ENCODE results near the gene SYNPO2. TPM values are rescaled to one million over a fixed set of nuclear protein-coding genes. Genes with fewer than 3 reads are reported as not detected.

SYNPO2 gene
- total and polyA plus RNA-seq, 10 of the 15 experiments (the other 5 are each of a cell fraction or from before 2014, with no cell fraction given), result 0.04 to 0.34 (median 0.28) TPM

- no peak for TF ChIP-seq ATF2 (IDR thresholded peaks at IDR 0.05; ENCODE audit: low read length)
- TF ChIP-seq IKZF1 (conservative IDR thresholded peaks at IDR 0.05), result no peak
- no peak for TF ChIP-seq EZH2 (IDR thresholded peaks at IDR 0.05; ENCODE audit: borderline replicate concordance, control insufficient read depth, low read depth, low read length)
- TF ChIP-seq CHD4 (IDR thresholded peaks at IDR 0.05), result no peak
- no peak for TF ChIP-seq ZZZ3 (IDR thresholded peaks at IDR 0.05; ENCODE audit: control insufficient read depth, insufficient read length, low read depth)
- no peak for TF ChIP-seq MEF2A (IDR thresholded peaks at IDR 0.05; ENCODE audit: insufficient read depth, low read depth, low read length)
- no peak for TF ChIP-seq ASH2L (IDR thresholded peaks at IDR 0.05; ENCODE audit: borderline replicate concordance, low read depth)
- no peak for TF ChIP-seq MYC (IDR thresholded peaks at IDR 0.05; ENCODE audit: insufficient read depth, insufficient read length, insufficient replicate concordance, low read length, severe bottlenecking)
- TF ChIP-seq SREBF2 (IDR thresholded peaks at IDR 0.05; ENCODE audit: low read length), result no peak
- no peak for TF ChIP-seq SIX5 (IDR thresholded peaks at IDR 0.05; ENCODE audit: low read depth, low read length, severe bottlenecking)
- no peak for TF ChIP-seq SUZ12 (IDR thresholded peaks at IDR 0.05; ENCODE audit: unreplicated experiment)
- TF ChIP-seq EGR1 (IDR thresholded peaks at IDR 0.05; ENCODE audit: borderline replicate concordance in 1 of 2, low read depth in 2 of 2, low read length in 2 of 2), result no peak
- intact Hi-C loops (cut with micrococcal nuclease; ENCODE audit: unreplicated experiment), result no loop called here
- no peaks in the 10 kb centered on the region for H3K36me3 ChIP-seq (ENCODE audit: control insufficient read depth in 2 of 2, insufficient read depth in 2 of 2, low read length in 1 of 2)
- CTCF ChIA-PET, result interaction anchor here (4.1 kb wide), 1 partner anchor 94 kb away, joined by 57 read pairs; no protein-coding TSS in a partner anchor
- RAD21 ChIA-PET (ENCODE audit: unreplicated experiment), result no interaction called here
- H3K9ac ChIP-seq (ENCODE audit: control insufficient read depth, insufficient read depth, low read length), result no peak overlapping the region
- ATAC-seq (no peak), DNase-seq (ENCODE audit: low read depth, low spot score) (no peak), FAIRE-seq (peak; percentile 68)
- 78% methylated on average over 3 of the region's 3 CpGs for WGBS (ENCODE audit: insufficient coverage, insufficient replicate concordance, low lambda C conversion rate, missing lambda C conversion rate)
- H3K27me3 ChIP-seq (replicated peaks in 1 of 2; ENCODE audit: control insufficient read depth in 2 of 2, insufficient read depth in 2 of 2, low read length in 1 of 2), result no peaks in the 10 kb centered on the region
- H3K4me1 ChIP-seq (ENCODE audit: control insufficient read depth, insufficient read depth, low read length), result no peaks in the 10 kb centered on the region
- SMC1A ChIA-PET (ENCODE audit: uncharacterized antibody, unreplicated experiment), result no interaction called here
- BruUV-seq (replicated peaks), result no TSS peak
- POLR2A ChIA-PET, result no interaction called here
- in situ Hi-C loops (cut with MboI), result no loop called here
- H3K79me2 ChIP-seq (ENCODE audit: control insufficient read depth, insufficient read depth, low read length), result no peaks in the 10 kb centered on the region
- no peak overlapping the region for H3K27ac ChIP-seq (ENCODE audit: control insufficient read depth, insufficient read depth)
- no peak overlapping the region for H2AFZ ChIP-seq (ENCODE audit: control insufficient read depth, low read depth, low read length)
- H3K4me3 ChIP-seq, result no peak overlapping the region
- no peak overlapping the region for H3K4me2 ChIP-seq (ENCODE audit: control insufficient read depth, insufficient read depth)
- H4K20me1 ChIP-seq (ENCODE audit: control insufficient read depth, insufficient read depth), result no peaks in the 10 kb centered on the region
- H3K9me3 ChIP-seq (replicated peaks; ENCODE audit: control insufficient read depth, insufficient read depth, low read length), result no peaks in the 10 kb centered on the region
Measured at GRCh38 chr4:118867311-118868067, 21.2 kb upstream of the SYNPO2 start.

Data from GM12878 (cell line).